ENCODE results near the gene BROX.

BROX gene

GRCh38 chr1:222772996-222773379 is 60.6 kb downstream of the BROX start:
- in situ Hi-C loops (cut with MboI; ENCODE audit: low sequenced_read_pairs): no loop called here

- in situ Hi-C loops (cut with MboI; ENCODE audit: low sequenced_read_pairs): no loop called here
Measured at GRCh38 chr1:222777463-222777862, 65.1 kb downstream of the BROX start.

- in situ Hi-C loops (cut with MboI; ENCODE audit: low sequenced_read_pairs): no loop called here
Measured at GRCh38 chr1:222777977-222778376, 65.6 kb downstream of the BROX start.

- in situ Hi-C loops (cut with MboI; ENCODE audit: low sequenced_read_pairs): no loop called here
Measured at GRCh38 chr1:222781251-222781650, 68.9 kb downstream of the BROX start.

GRCh38 chr1:222783051-222783450 is 70.7 kb downstream of the BROX start:
- in situ Hi-C loops (cut with MboI; ENCODE audit: low sequenced_read_pairs): no loop called here

- in situ Hi-C loops (cut with MboI; ENCODE audit: low sequenced_read_pairs): no loop called here
Measured at GRCh38 chr1:222784371-222784770, 72.0 kb downstream of the BROX start.

All from HL-60/S4 treated with phorbol 12-myristate 13-acetate at 8.2 ng/mL for 4 days and 3 days (cell line).